Measurements from ENCODE around the gene SFTPA2.
"Not testable (repeated sequence)": the region's sequence is repeated elsewhere in the genome, so short reads cannot be mapped to it uniquely, and the experiment has no call there.

The SFTPA2 gene

GRCh38 chr10:79560160-79560709 is at the start of gene SFTPA2:
Gene SFTPA2, minus strand, starts transcription at chr10:79560407. Its CDS starts 924 bp downstream, at chr10:79559483.
- DNase-seq (ENCODE audit: low read depth, low spot score): no peak

- no peak for DNase-seq (ENCODE audit: low read depth, low spot score)
These were observed 48.5 kb upstream of the SFTPA2 start for GRCh38 chr10:79608505-79609375.

- DNase-seq (ENCODE audit: low read depth, low spot score): no peak
These were observed 45.1 kb upstream of the SFTPA2 start for GRCh38 chr10:79605308-79605707.

DNA sequence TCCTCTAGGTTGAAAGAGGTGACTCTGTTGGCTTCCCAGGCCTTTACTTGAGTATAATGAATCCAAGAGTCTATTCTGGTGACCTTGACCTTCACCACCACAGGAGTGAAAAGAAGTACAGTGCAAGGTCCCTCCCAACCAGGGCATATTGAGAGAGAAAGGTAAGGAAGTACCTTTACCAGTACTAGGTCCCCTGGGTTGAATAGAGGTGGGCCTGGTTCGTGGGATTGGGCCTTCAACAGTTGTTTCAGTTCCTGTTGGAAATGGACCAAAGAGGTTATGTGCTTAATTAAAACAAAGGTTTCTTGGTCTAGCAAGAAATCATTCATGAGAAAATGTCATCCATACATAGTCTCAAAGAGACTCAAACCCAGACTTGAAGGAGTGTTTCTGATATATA is 44.1 kb upstream of the SFTPA2 start:
- DNase-seq (ENCODE audit: low read depth, low spot score): no peak

- no peak for DNase-seq (ENCODE audit: low read depth, low spot score)
These were observed 42.7 kb upstream of the SFTPA2 start for GRCh38 chr10:79602953-79603352.

DNA sequence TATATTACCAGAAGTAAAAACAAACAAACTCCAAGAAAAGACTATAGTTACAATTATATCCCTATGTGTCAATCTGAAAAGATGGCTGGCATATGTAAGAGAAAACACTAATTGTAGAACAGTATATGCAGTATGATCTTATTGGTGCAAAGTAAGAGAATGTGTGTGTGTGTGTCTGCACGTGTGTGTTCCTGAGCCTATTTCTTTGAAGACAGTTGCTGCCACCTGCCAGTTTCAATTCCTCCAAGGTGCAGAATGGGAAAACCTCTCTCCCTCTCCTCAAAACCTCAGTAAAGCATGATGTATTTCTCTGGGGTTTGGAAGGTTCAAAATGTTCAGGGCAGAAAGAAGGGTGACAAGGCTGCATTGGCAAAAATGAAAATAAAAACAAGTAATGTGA is 41.7 kb upstream of the SFTPA2 start:
- DNase-seq (ENCODE audit: low read depth, low spot score): no peak

- DNase-seq (ENCODE audit: low read depth, low spot score): not testable (repeated sequence)
These were observed 39.4 kb upstream of the SFTPA2 start for GRCh38 chr10:79599644-79600043.

- DNase-seq (ENCODE audit: low read depth, low spot score): no peak
These were observed 35.3 kb upstream of the SFTPA2 start for GRCh38 chr10:79595510-79595909.

- not testable (repeated sequence) for DNase-seq (ENCODE audit: low read depth, low spot score)
These were observed 34.4 kb upstream of the SFTPA2 start for GRCh38 chr10:79594565-79594964.

DNA sequence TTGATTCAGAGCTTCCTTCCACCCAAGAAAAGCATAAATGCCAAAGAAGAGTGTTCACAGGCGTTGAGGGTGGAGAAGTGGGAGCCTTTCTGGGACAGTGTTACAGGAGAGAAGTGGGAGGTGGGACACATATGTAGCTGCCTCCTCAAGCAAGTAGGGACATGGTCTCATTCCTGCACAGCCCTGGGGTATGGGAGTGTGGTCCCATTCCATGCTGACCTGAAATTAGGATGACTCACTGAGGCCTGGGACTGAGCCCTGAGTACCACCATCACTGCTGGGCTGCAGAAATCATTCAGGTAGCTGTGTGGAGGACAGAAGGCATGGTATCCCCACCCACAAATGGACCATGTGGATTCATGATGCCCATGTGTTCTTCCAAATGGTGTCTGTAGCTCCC is 33.2 kb upstream of the SFTPA2 start:
- DNase-seq (ENCODE audit: low read depth, low spot score): no peak

DNA sequence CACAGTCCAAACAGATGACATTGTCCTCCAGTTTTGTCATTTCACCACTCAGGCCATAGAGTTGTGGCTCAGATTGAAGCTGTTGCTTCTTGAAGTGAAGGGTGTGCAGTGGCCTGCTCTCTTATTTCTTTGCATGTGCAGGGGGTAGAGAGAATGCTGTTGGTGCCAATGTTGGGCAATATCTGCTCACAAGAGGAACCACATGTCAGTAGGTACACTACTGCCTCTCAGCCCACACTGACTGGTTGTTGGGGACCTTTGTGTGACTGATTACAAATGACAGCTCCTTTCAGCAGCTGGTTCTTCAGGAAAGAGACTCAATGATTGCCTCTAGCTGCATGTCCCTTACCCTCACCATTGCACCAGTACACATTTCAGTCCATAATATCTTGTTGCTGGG is 28.6 kb upstream of the SFTPA2 start:
- DNase-seq (ENCODE audit: low read depth, low spot score): no peak

- no peak for DNase-seq (ENCODE audit: low read depth, low spot score)
These were observed 26.7 kb upstream of the SFTPA2 start for GRCh38 chr10:79586933-79587332.

DNA sequence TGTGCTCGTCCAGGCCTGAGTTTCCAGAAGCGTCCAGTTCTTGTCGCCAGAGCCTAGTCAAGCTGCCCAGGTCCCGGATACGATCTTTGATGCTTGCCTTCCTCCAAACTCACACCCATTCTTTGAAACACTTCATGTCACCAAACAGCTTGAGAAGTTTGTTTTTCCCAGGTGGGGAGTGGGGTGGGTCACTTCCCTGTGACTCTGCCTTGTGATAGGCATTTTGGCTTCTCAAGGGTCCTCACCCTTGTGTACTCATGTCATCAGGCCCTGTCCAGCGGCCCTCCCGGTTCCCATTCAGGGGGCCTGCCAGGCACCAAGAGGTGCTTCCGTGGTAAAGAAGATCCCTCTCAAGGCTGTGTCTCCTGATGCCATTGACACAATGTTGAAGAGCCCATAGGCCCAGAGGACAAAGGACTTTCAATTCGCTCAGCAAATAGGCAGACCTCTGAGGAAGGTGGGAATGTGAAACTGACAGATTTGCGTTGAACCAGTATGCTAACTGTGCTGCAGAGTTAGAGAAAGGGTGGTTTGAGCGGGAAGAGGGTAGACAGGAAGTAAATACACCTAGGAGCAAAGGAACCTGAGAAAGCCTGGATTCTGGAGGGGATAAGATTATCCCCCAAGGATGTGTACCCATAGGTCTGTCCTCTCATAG is 25.8 kb upstream of the SFTPA2 start:
- no peak for DNase-seq (ENCODE audit: low read depth, low spot score)

DNA sequence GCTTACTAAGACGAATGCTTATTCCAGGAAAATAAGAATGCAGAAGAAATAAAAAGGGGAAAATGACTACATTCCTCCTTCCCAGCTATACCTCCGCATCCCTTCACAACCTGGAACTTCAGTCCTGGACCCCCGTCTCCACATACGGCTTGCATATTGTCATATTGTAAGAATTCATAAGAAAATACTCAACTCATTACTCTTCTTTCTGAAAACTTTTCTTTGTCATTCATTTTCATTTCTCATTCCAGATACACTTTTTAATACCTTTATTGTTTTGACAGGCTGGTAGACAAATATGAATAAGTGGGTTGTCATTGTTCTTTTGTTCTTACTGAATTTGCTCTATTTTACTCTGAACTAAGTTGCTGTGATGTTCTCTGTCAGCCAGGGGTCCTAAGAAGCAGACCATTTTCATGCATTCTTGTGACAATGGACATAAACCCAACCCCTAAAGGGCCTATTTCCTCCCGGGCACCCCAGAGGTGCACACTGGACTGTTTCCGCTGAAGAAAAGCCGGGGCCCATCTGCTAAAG is 23.3 kb upstream of the SFTPA2 start:
- DNase-seq (ENCODE audit: low read depth, low spot score): no peak

- not testable (repeated sequence) for DNase-seq (ENCODE audit: low read depth, low spot score)
These were observed 22.7 kb upstream of the SFTPA2 start for GRCh38 chr10:79582954-79583353.

- DNase-seq (ENCODE audit: low read depth, low spot score): no peak
These were observed 21.9 kb upstream of the SFTPA2 start for GRCh38 chr10:79582096-79582495.

- DNase-seq (ENCODE audit: low read depth, low spot score): no peak
These were observed 20.8 kb upstream of the SFTPA2 start for GRCh38 chr10:79581044-79581443.

DNA sequence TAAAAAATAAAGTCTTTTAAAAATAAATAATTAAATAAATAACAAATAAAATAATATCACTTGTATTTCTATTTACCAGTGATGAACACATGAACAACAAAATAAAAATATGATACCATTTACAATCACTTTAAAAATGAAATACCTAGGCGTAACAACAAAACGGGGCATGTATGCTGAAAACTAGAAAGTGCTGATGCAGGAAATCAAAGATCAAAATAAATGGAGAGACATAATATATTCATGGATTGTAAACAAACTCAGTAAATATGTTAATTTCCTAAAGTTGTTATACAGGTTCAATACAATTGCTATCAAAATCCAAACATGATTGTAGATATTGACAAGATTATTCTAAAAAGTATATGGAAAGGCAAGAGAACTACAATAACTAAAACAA is 19.2 kb upstream of the SFTPA2 start:
- no peak for DNase-seq (ENCODE audit: low read depth, low spot score)

DNA sequence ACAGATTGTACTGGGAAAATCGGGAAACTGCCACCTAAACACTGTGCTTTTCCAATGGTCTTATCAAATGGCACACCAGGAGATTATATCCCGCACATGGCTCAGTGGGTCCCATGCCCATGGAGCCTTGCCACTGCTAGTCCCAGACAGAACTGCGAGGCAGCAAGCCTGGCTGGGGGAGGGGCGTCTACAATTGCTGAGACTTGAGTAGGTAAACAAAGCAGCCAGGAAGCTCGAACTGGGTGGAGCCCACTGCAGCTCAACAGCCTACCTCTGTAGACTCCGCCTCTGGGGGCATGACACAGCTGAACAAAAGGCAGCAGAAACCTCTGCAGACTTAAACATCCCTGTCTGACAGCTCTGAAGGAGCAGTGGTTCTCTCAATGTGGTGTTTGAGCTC is 10.4 kb upstream of the SFTPA2 start:
- not testable (repeated sequence) for DNase-seq (ENCODE audit: low read depth, low spot score)

- DNase-seq (ENCODE audit: low read depth, low spot score): no peak
These were observed 3.2 kb upstream of the SFTPA2 start for GRCh38 chr10:79563426-79563825.

- no peak for DNase-seq (ENCODE audit: low read depth, low spot score)
These were observed 2.0 kb upstream of the SFTPA2 start for GRCh38 chr10:79562135-79562756.

GRCh38 chr10:79561257-79561656 is 1.1 kb upstream of the SFTPA2 start:
- no peak for DNase-seq (ENCODE audit: low read depth, low spot score)

Measured in brain pericyte (primary cell).